Retinal pigment epithelial cell (primary cell): ENCODE results near the gene SMAD7.
A peak's percentile ranks its signal among the peaks of the same experiment; 100 is the strongest.

ENCODE experiments used
- DNase-seq: peaks from one replicate; pipeline ENCODE4 v3.0.0-alpha.2; 2010; ENCODE audit warnings: low read depth
- H3K4me3 ChIP-seq: 2 replicates; pipeline ENCODE4 v1.5.1; 2011; ENCODE audit warnings: mild to moderate bottlenecking, low read length, control low read depth, moderate library complexity
- TF ChIP-seq, protein P1 (sequence below): conservative IDR thresholded peaks from 2 replicates; pipeline ENCODE4 v1.5.1; 2011; ENCODE audit warnings: low read depth, low read length, control low read depth, inconsistent platforms

The SMAD7 gene

DNA sequence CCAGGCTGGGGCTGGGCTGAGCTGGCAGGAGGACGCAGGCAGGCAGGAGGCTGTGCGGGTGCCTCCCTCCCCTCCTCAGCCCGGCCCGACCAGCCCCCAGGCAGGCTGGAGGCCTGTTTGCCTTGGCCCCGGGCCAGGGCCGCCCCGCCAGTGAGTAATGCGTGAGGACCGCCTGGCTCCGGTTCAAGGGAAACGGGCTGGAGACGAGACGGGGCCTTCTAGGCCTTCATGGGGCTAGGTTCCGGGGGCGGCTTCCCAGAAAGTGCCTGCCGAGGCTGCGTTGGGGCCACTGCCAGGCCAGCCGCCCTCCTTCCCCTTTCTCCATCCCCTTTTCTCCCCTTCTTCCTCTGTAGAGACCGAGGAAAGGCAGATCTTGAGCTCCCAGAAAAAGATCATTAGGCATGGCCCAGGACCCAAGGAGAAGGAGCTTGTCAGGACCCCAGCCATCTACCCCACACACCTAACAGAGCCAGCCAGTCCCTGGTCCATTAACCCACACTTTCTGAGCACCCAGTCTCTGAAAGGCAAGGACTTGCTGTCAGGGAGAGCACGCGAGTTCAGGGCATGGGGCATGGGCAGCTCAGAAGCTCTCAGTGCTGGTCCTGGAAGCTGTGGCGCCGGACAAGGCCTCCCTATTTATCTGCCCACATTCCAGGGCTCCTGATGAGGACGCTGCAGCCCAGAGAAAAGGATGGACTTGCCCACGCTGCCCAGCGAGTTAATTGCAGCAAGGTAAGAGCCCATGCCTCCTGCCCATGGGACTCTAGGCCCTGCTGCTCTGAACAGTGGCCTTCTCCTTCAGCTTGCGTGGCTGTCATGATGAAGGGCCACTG is 48.5 kb downstream of the SMAD7 start:
- H3K4me3 ChIP-seq, result no peak overlapping the region
- peak; percentile 90 for DNase-seq
- TF ChIP-seq, protein P1, sequence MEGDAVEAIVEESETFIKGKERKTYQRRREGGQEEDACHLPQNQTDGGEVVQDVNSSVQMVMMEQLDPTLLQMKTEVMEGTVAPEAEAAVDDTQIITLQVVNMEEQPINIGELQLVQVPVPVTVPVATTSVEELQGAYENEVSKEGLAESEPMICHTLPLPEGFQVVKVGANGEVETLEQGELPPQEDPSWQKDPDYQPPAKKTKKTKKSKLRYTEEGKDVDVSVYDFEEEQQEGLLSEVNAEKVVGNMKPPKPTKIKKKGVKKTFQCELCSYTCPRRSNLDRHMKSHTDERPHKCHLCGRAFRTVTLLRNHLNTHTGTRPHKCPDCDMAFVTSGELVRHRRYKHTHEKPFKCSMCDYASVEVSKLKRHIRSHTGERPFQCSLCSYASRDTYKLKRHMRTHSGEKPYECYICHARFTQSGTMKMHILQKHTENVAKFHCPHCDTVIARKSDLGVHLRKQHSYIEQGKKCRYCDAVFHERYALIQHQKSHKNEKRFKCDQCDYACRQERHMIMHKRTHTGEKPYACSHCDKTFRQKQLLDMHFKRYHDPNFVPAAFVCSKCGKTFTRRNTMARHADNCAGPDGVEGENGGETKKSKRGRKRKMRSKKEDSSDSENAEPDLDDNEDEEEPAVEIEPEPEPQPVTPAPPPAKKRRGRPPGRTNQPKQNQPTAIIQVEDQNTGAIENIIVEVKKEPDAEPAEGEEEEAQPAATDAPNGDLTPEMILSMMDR, result no peak

DNA sequence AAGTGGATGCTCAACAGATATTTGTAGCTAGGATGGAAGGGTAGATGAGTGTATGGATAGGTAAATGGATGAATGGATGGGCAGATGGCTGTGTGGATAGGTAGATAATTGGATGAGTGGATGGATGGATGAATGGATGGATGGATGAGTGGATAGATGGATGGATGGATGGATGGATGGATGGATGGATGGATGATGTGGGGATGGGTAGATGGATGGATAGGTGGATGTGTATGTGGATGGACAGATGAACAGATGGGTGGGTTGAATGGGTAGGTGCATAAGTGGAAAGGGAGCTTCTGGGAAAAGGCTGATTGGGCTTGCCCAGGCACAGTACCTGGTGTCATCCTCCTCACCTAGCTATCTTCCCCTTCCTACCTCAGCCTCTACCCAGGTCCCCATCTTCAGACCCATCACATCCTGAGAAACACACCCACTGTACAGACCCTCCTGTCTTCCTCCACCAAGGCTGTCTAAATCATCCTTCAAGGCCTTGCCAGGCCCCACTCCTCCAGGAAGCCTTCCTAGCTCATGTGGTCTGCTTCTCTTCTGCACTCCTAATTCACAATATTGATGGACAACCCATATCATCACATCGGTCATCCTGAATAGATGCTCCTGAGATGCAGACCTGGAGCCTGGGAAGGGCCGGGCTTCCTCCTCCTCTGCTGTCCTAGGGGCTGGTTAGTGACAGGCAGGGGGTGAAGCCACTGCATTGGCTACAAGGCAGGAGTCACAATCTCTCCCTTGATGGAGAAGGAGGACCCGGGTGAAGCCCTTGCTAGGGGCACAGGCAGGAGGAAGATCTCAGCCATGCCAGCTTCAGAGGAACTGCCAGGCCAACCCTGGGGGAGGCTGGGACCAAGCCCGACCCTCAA is 49.4 kb downstream of the SMAD7 start:
- H3K4me3 ChIP-seq, result no peak overlapping the region
- TF ChIP-seq, protein P1, result no peak
- no peak for DNase-seq

GRCh38 chr18:48900469-48900868 is 50.3 kb downstream of the SMAD7 start:
- H3K4me3 ChIP-seq, result no peak overlapping the region
- TF ChIP-seq, protein P1, result no peak
- no peak for DNase-seq

GRCh38 chr18:48899558-48900174 is 51.1 kb downstream of the SMAD7 start:
- DNase-seq, result no peak
- H3K4me3 ChIP-seq, result no peak overlapping the region
- TF ChIP-seq, protein P1, result no peak

DNA sequence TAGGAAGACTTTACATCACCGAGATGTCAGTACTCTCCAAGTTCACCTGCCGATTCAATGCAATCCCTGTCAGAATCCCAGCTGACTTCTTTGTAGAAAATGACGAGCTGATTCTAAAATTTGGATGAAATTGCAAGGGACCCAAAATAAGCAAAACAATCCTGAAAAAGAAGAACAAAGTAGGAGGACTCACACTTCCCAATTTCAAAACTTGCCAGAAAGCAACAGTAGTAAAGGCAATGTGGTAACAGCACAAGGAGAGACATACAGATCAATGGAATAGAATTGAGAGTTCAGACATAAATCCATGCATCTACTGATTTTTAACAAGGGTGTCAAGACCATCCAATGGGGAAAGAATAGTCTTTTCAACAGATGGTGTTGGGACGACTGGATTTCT is 52.2 kb downstream of the SMAD7 start:
- no peak for DNase-seq
- TF ChIP-seq, protein P1, result no peak
- H3K4me3 ChIP-seq, result no peak overlapping the region

DNA sequence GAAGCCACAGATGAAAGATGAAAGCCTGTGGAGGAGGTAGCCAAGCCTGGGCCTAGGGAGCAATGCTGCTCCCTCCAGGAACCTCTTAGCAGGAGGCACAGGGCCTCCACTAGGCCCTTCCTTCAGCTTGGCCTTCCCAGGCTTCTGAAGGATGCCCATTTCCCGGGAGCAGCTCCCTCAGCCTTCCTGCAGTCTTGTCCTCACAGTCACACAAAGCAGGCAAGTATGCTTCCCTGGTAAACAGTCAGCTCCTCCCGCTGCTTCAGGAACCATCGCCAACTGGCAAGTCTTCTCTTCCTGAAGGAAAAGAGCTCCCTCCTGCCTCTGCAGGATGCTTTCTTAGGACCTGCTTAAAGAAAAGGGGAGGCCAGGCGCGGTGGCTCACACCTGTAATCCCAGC is 53.2 kb downstream of the SMAD7 start:
- no peak overlapping the region for H3K4me3 ChIP-seq
- TF ChIP-seq, protein P1, result no peak
- DNase-seq, result no peak
